22Rv1 (cell line): Measurements from ENCODE around the gene PSMC3.

Source experiments
- CTCF ChIP-seq: fragments of 450-650 bp; IDR thresholded peaks from 2 replicates; pipeline ENCODE4 v1.5.1; 2017; ENCODE audit warnings: mild to moderate bottlenecking
- ZFX ChIP-seq: fragments of 450-650 bp; IDR thresholded peaks from 2 replicates; pipeline ENCODE4 v1.6.1; 2017; ENCODE audit warnings: antibody characterized with exemption, borderline replicate concordance

DNA sequence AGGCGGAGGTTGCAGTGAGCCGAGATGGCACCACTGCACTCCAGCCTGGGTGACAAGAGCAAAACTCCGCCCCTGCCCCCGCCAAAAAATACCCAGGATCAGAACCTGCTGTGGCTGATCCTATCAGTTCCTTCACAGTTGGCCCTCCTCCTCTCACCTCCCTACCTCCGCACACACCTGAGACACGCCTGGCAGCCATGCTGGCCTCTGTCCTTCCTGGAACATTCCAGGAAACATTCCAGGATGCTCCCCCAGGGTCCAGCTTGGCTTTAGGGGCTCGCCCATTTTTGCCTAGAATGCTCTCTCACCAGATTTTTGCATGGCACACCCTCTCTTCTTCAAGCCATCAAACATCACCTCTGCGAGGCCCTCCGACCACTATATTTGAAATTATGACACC lies 20.6 kb upstream of the PSMC3 start:
- no peak for TF ChIP-seq CTCF
- TF ChIP-seq ZFX = no peak
